Activated CD8-positive, alpha-beta T cell treated with anti-CD3 and anti-CD28 coated beads for 36 hours (primary cell): ENCODE measurements around the gene POLN. TPM values are rescaled to one million over a fixed set of nuclear protein-coding genes. Genes with fewer than 3 reads are reported as not detected.

Experiments used
- ATAC-seq: fragments of 200-7000 bp; cut with Tn5 transposase; one replicate; pipeline ENCODE4 v1.10.0; 2021; ENCODE audit warnings: mild to moderate bottlenecking, moderate library complexity
- CTCF ChIA-PET: fragments of 350-600 bp; sonication (Branson Sonifier 250); formaldehyde crosslinking; loops from one replicate; lab custom pipeline; 2021; ENCODE audit warnings: antibody characterized with exemption; lab: Charles Lee
- POLR2A ChIA-PET: fragments of 350-600 bp; sonication (Branson Sonifier 250); formaldehyde crosslinking; loops from one replicate; lab custom pipeline; 2021; ENCODE audit warnings: antibody characterized with exemption; lab: Charles Lee
- DNase-seq: peaks from one replicate; pipeline ENCODE4 v3.0.0-alpha.2; 2020
- H3K27ac Mint-ChIP-seq: one replicate; pipeline ENCODE4 v1.8.0; 2021; ENCODE audit warnings: mild to moderate bottlenecking, mixed read lengths
- H3K27me3 Mint-ChIP-seq: one replicate; pipeline ENCODE4 v1.8.0; 2021; ENCODE audit warnings: mixed read lengths
- H3K36me3 Mint-ChIP-seq: one replicate; pipeline ENCODE4 v1.8.0; 2021; ENCODE audit warnings: low read depth, mixed read lengths
- H3K4me1 Mint-ChIP-seq: one replicate; pipeline ENCODE4 v1.8.0; 2021; ENCODE audit warnings: low read depth, mixed read lengths
- H3K4me3 Mint-ChIP-seq: one replicate; pipeline ENCODE4 v1.8.0; 2021; ENCODE audit warnings: mild to moderate bottlenecking, moderate library complexity, mixed read lengths
- H3K9me3 Mint-ChIP-seq: one replicate; pipeline ENCODE4 v1.8.0; 2021; ENCODE audit warnings: mixed read lengths
- intact Hi-C: fragments of 100-400 bp; cut with micrococcal nuclease; formaldehyde crosslinking; loops from one replicate; pipeline ENCODE4 v1.10.0; 2022
- total RNA-seq, 2 experiments: library from RNA; stranded (reverse); gene quantifications; one replicate each; pipeline ENCODE4 v1.2.3, GENCODE V29; 2021
- TF ChIP-seq, protein P1 (sequence below): fragments of 200-600 bp; IDR thresholded peaks from one replicate; pipeline ENCODE4 v1.8.0; 2022; ENCODE audit warnings: antibody characterized with exemption, mild to moderate bottlenecking

The POLN gene
- total RNA-seq, 2 experiments from 2014 or later: 2.1 to 2.9 TPM

DNA sequence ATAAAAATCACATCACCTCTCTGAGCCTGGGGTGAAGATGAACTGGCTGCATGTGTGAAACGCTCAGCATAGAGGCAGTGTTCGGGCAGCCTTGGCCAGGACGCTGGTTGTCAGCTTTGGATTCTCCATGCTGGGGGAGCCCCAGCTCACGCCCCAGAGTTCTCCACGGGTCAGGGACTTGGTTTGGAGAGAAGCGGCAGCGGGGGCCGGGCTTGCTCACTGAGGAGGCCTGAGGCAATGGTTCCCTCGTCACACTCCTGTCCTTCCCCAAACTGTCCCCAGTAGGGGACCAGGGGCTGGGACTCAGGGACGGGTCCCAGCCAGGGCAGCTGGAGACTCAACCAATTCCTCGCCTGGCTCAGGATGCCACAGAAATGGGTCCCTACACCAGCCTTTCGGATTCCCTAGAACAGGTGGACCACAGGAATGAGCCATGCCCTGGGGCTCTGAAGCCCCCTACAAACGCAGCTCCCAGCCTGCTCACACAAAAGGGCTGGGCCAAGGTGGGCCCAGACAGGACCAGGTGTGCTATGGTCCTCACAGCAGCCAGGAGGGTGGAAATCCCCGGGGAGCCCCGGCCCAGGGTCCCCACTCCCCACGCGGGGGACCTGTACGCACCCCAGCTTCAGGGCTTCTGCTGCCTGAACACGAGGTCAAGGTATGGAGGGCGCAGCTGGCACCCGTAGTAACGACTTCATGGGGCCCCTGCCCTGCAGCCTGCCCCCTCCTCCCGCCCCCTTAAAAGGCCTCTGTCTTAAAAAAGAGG is 18.6 kb upstream of the POLN start:
- TF ChIP-seq, protein P1, sequence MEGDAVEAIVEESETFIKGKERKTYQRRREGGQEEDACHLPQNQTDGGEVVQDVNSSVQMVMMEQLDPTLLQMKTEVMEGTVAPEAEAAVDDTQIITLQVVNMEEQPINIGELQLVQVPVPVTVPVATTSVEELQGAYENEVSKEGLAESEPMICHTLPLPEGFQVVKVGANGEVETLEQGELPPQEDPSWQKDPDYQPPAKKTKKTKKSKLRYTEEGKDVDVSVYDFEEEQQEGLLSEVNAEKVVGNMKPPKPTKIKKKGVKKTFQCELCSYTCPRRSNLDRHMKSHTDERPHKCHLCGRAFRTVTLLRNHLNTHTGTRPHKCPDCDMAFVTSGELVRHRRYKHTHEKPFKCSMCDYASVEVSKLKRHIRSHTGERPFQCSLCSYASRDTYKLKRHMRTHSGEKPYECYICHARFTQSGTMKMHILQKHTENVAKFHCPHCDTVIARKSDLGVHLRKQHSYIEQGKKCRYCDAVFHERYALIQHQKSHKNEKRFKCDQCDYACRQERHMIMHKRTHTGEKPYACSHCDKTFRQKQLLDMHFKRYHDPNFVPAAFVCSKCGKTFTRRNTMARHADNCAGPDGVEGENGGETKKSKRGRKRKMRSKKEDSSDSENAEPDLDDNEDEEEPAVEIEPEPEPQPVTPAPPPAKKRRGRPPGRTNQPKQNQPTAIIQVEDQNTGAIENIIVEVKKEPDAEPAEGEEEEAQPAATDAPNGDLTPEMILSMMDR: no peak
- H3K4me1 Mint-ChIP-seq: no peaks in the 10 kb centered on the region
- ATAC-seq (no peak), DNase-seq (peak; percentile 1)
- H3K36me3 Mint-ChIP-seq: no peaks in the 10 kb centered on the region
- no peaks in the 10 kb centered on the region for H3K9me3 Mint-ChIP-seq
- ChIA-PET CTCF (interaction anchor here (1.2 to 1.3 kb wide), 2 partner anchors 20 to 152 kb away, joined by 3 read pairs; no protein-coding TSS in a partner anchor), POLR2A (interaction anchor here (1.0 to 2.2 kb wide), 4 partner anchors 10 to 208 kb away, joined by 3 to 5 read pairs (median 4); partner anchors contain the start of gene RNF4)
- intact Hi-C loops: no loop called here
- no peaks in the 10 kb centered on the region for H3K27me3 Mint-ChIP-seq
- no peak overlapping the region for H3K27ac Mint-ChIP-seq
- peak overlapping the region; percentile 60 for H3K4me3 Mint-ChIP-seq

DNA sequence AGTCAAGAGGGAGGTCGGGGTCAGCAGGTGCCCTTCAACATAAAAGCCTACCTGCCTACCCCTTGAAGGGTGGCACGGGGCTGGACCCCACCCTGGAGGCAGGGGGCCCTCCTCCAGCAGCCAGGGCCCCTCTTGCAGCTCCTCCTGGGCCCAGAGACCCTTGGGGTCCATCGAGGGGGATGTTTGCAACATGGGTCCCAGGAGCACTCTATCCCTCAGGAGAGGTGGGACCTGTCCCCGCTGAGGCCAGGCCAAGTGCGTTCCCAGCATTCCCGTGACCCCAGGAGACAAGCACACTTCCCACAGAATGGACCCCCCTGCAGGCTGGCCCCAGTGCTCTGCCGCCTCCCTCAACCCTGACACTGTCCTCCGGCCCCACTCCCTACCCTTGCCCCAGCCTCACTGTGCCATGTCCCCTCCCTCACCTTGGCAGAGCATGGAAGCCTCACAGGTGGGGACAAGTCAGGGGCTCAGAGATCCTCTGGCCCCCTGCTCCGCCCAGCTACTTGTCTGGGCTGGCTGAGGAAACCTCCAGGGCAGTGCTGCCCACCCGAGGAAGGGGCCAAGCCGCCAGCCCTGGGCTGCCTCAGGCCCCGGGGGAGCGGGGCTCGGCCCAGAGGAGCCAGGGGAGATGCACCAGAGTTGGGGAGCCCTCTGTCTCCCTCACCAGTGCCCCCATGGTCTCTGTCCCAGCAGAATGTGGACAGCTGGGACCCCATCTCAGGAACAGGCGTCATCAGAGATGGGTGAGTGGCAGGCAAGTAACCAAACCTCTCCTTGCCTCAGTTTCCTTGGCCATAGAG is 17.8 kb upstream of the POLN start:
- Mint-ChIP-seq H3K27me3 (no peaks in the 10 kb centered on the region), H3K4me3 (peak overlapping the region; percentile 60), H3K36me3 (no peaks in the 10 kb centered on the region), H3K27ac (no peak overlapping the region), H3K9me3 (no peaks in the 10 kb centered on the region), H3K4me1 (no peaks in the 10 kb centered on the region)
- DNase-seq: peak; percentile 0
- intact Hi-C loops: no loop called here
- ATAC-seq: no peak
- ChIA-PET CTCF (interaction anchor here (1.2 to 1.3 kb wide), 2 partner anchors 19 to 153 kb away, joined by 3 read pairs; no protein-coding TSS in a partner anchor), POLR2A (interaction anchor here (1.0 to 2.2 kb wide), 4 partner anchors 9 to 209 kb away, joined by 3 to 5 read pairs (median 4); partner anchors contain the start of gene RNF4)
- TF ChIP-seq, protein P1: no peak

DNA sequence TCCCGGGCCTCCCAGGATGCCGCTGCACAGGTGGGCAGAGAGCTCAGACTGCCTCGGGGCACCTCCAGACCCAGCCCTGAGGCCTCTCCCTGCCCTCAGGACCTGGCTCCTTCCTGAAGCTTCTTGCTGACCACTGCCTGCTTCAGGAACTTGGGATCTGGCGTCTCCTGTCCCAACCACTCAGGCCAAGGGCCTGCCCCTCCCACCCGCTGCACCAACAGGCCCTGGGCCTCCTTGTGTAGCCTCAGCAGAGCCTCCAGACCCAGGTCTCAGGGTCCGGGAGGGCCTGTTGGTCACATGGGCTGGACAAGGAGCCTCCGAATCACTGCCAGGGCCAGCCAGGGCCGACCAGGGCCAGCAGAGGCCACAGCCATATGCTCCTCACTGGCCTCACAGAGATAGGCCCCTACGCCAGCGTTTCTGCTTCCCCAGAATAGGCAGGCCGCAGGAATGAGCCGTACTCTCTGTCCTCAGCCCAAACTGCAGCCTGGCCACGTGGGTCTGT is 17.2 kb upstream of the POLN start:
- no peaks in the 10 kb centered on the region for H3K9me3 Mint-ChIP-seq
- intact Hi-C loops: no loop called here
- peak; percentile 1 for DNase-seq
- no peak overlapping the region for H3K4me3 Mint-ChIP-seq
- H3K27me3 Mint-ChIP-seq: no peaks in the 10 kb centered on the region
- H3K36me3 Mint-ChIP-seq: no peaks in the 10 kb centered on the region
- no peak overlapping the region for H3K27ac Mint-ChIP-seq
- H3K4me1 Mint-ChIP-seq: no peaks in the 10 kb centered on the region
- no peak for ATAC-seq
- POLR2A ChIA-PET: no interaction called here
- CTCF ChIA-PET: no interaction called here
- TF ChIP-seq, protein P1: no peak

DNA sequence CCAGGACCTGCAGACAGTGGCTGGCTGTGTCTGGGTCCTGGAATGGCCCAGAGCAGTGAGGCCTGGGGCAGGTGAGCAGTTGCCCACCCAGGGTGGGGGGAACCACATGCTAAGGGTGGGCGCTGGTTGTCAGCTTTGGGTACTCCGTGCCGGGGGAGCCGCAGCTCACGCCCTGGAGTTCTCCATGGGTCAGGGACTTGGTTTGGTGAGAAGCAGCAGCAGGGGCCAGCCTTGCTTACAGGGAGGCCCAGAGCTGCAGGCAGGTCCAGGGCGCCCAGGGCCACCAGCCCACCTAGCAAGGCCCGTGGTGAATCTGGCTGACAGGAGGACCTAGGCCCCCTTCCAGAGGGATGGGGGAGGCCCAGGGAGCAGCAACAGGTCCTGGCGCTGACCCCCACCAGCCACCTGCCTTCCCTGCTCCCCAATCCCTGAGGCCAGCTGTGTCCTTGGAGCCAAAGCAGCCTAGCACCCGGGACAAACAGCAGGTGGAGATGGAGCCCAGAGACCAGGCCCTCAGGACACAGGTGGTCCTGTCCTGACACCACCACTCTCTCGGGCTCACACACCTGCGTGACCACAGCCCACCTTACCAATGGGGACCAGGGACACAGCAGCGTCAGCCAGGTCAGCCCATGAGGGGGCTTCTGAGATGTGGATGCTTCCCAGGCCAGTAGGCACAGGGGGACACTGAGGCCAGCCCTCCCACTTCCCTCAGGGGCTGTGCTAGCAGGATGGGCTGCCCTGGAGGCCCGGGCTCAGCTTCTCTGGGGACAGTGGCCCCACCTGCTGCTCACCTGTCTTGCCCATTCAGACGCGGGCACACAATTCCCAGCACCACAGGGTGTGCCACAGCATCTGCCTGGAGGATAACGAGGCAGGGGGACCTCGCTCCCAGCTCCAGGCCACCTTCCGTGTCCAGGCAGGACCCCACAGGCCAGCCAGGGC is 16.4 kb upstream of the POLN start:
- no peak overlapping the region for H3K4me3 Mint-ChIP-seq
- intact Hi-C loops: no loop called here
- no peaks in the 10 kb centered on the region for H3K9me3 Mint-ChIP-seq
- ChIA-PET CTCF (no interaction called here), POLR2A (no interaction called here)
- H3K27me3 Mint-ChIP-seq: no peaks in the 10 kb centered on the region
- no peak for ATAC-seq
- no peak overlapping the region for H3K27ac Mint-ChIP-seq
- no peaks in the 10 kb centered on the region for H3K4me1 Mint-ChIP-seq
- TF ChIP-seq, protein P1: no peak
- H3K36me3 Mint-ChIP-seq: no peaks in the 10 kb centered on the region
- no peak for DNase-seq
